T follicular helper cell (primary cell): ENCODE results near the gene TENM4.
"Not testable (repeated sequence)": the region's sequence is repeated elsewhere in the genome, so short reads cannot be mapped to it uniquely, and the experiment has no call there.

Experiments
- DNase-seq: peaks from one replicate; pipeline ENCODE4 v3.0.0-alpha.2; 2020; ENCODE audit warnings: low read depth

TENM4 gene

DNA sequence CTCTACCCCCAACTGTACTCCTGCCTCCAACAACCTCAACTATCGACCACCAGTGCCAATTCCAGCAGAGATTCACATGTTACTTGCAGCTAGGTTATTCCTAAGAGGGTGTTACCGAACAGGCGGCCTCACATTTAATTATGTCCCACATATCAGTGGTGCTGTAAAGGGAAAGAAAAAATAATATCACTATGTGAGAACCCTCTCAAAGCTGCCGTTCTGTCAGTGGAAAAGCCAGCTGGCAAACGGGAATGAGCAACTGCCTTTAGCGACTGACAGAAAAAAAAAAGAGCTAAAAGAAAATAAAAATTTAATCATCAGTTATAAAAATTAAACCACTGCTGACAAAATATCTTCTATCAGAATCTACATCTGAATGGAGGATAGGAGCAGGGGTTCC lies 595.3 kb downstream of the TENM4 start:
- no peak for DNase-seq

DNA sequence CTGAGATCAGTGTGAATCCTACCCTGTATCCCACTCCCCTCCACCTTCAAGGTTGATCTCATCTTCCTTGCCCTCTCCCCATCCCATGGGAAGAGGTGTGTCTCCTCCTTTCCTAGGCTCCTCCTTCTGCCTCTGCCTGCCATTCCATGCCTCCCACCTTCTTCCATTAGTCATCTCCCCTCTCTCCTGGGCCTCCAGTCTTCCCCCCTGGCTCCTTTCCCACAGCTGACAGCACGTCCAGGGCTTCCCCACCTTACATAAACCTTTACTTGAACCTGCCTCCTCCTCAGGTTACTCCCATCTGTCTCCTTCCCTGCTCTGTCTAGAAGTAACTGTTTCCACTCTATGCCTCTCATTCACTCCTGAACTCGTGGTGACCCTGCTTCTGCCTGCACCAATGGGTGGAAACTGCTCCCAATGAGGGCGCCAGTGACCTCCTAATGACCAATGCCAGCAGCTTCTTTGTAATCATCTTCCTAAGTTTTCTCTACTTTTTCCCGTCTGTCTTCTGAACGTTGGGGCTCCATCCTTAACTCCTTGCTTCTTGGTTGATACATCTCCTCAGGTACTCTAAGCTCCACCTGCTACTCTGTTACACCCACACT lies 599.3 kb downstream of the TENM4 start:
- no peak for DNase-seq

DNA sequence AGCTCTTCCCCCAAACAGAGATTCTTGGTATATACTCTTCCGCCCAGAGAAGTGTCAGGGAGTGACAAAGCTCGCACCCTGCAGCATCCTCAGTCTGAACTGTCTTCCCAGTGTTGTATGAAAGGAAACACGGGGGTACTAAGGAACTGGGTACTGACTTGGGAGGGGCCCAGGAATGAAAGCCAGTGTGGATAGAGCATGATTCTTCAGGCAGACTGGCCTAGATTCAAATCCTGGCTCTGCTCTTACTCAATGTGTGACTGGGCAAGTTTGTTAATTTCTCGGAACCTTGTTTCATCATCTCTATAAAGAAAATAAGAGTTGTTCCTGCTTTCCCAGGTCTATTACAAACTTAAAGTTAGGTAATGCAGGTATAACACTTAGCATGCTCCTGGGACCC lies 600.2 kb downstream of the TENM4 start:
- no peak for DNase-seq

DNA sequence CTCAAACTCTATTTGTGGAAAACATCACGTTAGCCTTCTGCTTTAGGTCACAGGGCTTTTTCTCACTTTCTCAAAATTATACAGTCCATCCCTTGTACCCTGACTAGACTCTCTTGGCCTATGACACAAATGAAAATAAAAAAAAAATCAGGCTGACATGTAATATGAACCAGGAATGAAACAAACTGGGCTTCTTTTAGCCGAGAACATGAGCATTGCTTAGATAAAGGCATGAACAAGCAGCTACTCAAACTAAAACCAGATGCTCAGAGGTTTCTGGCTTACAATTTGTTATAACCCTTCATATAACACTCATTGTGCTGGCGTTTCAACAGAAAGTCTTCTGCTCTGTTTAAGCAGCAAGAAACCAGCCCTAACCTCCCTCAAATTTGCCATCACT lies 600.6 kb downstream of the TENM4 start:
- DNase-seq = no peak

DNA sequence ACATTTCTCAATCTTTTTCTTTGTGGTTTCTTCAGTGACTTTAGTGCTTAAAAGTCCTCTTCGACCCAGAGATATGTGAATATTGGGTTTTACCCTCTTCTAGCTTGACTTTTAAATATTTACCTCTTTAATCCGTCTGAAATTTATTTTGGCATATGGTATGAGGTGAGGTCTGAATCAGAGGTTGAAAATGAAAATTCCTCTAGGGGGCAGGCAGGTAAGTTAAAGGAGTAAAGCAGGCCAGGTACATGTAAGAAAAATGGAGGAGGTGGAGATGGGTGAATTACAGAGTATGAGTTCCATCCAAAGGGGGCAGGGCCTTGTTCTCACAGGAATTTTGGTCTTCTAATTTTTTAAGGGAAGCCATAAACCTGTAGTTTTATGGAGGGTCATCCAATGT lies 602.4 kb downstream of the TENM4 start:
- DNase-seq = no peak

DNA sequence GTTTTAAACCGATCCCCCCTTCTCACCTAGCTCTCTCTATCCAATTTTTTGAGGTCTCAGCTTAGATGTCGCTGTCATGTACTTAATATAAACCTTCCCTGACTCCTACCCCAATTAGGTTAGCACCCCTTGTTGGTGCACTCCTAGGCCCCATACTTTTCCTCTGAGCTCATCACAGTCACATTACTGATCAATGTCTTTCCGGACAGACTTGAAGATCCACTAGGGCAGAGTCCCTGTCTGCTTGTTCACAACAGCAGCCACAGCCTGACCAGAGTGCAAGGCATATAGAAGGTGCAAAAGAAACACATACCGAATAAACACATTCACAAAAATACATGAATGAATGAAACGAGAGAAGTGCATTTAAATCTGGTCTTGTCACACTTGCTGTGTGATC lies 605.2 kb downstream of the TENM4 start:
- no peak for DNase-seq

DNA sequence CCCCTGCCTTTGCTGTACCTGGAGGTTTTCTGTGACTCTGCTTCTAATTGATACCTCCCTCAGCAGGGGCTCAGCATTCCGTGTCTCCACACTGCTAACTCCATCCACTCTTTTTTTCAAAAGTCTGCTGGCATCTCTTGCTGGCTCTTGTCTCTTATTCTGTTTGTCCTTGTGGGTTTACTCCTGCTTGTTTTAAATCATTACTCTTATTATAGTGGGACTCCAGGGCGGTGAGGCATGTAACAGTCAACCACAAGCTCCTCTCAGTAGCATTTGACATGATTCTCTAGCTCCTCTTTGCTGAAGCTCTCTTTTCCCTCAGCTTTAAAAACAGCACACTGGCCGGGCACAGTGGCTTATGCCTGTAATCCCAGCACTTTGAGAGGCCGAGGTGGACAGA lies 605.9 kb downstream of the TENM4 start:
- no peak for DNase-seq

DNA sequence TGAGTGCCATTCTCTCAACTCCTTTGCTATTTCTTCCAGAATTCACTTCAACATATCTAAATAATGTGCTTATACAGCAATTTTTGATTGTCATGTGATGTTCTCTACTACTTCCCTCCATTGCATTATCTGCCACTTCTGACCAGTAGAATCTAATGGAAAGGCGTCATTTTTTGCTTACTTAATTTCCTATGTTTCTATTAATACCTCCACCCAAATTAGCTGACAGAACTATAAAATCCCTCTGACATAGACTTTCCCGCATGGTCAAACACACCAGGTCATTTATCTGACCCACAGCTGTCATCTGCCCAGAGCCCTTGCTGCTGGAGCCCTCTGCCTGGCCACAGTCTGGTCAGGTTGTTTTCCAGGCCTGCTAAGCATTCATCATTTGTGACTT lies 607.6 kb downstream of the TENM4 start:
- no peak for DNase-seq

DNA sequence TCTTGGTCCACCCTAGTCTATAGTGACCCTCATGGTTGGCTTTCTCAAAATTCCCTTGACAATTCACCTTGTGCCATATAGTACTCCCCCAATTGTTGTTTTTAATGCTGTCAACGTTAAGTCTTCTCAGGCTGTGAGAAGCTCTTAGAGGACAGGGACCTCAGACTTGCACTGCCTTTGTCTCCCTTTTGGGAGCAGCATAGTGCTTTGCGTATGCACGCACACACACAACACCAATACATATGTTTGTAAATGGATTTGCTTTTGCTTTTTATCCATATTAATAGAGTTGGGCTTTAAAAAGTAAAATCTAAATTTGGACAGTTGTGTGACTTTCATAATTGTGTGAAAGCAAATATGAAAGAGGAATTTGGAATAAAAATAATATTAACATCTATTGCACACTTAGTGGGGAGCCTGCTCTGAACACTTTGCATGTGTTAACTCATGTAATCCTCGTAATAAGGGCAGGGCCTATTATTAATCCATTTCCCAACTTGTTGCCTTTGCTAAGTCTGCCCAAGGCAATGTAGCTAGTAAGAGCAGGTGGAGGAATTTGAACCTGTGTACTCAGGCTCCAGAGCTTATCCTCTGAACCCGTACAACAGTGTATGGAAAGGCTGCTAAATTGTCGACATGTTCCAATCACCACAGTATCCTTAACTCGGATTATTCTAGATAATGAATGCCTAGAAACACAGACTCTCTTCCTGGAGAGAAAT lies 608.4 kb downstream of the TENM4 start:
- no peak for DNase-seq

DNA sequence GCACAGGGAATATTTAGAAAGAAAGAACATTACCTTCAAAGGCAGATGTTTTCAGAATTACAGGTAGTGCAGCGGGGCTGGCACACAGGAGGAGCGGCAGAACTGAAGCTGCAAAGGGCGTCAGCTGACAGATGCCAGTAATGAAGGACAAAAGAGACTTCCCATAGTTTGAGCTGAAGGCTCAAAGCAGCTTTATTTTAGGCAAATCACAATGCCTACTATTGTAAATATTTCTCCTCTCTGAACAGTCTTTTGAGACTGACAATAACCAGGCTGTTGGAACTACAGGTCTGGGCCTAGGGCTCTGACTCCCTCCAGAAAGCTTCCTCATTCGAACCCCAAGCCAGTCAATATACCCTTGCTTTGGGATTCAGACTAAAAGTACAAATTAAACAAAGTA lies 609.3 kb downstream of the TENM4 start:
- DNase-seq = no peak

DNA sequence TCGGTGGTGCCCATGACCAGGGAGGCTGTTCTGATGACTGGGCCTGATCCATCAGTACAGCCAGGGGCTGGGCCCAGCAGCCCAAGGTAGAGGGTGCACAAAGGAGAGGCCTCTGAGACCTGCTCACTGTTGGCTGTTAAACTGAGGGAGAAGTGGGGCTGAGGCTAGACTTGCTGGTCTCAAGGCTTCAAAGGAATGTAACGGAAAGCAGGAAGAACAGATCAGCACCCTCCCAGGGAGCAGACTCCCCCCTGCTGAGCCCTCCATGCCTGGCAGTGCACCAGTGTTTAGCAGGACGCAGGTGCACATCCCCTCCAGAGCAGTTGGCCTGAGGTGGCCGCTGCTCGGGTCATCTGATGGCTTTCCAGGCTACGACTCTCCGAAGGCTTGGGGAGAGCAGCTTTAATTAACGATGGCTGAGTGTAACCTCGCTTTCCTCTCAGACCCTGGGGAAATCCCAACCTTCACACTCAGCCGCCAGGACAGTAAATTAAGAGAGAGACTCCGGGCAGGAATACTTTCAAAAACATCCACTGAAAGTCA lies 610.5 kb downstream of the TENM4 start:
- no peak for DNase-seq

DNA sequence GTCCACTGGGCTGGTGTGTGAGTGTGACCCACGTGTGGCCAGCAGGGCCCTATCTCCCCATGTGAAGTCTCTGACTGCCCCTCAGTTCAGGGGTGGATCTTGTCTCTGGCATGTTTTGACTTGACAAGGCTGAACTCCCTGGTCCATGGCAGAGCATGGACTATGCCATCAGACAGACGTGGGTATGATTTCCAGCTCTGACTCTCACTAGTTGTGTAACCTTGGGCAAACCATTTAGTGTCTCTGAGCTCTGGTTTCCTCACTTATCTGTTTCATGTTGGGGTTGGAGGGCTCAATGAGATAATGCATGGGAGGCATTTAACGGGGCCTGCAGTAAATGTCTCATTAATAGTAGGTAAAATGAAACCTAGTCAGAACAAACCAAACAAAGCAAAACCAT lies 611.7 kb downstream of the TENM4 start:
- no peak for DNase-seq

DNA sequence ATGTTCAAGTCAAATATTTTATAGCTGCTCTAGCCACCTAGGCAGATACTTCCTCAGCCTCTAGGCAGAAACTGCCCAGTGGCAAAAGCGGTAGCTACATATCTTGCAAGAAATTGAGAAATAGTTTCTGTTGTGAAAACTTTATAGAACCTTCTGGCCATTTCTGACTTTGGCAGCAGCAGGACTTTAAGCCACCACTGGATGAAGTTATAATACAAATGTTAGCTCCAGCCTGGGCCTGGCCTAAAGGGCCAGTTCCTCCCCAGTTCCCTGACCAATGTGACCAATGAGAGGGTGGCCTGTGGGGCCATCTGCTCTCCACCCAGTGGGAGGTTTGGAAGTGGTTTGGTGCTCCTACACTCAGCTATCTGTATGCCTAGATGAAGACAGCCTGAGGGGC lies 612.2 kb downstream of the TENM4 start:
- no peak for DNase-seq

DNA sequence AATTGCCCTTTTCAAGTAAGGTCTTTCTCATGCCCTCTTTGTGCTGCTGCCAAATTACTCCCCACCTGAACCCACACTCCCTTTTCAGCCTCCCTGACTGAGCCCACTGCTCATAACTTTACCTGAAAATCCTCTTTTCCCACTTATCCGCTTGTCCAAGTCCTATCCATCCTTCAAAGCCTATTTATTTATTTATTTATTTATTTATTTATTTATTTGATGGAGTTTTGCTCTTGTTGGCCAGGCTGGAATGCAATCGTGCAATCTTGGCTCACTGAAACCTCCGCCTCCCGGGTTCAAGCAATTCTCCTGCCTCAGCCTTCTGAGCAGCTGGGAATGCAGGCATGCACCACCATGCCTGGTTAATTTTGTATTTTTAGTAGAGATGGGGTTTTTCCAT lies 613.5 kb downstream of the TENM4 start:
- not testable (repeated sequence) for DNase-seq

DNA sequence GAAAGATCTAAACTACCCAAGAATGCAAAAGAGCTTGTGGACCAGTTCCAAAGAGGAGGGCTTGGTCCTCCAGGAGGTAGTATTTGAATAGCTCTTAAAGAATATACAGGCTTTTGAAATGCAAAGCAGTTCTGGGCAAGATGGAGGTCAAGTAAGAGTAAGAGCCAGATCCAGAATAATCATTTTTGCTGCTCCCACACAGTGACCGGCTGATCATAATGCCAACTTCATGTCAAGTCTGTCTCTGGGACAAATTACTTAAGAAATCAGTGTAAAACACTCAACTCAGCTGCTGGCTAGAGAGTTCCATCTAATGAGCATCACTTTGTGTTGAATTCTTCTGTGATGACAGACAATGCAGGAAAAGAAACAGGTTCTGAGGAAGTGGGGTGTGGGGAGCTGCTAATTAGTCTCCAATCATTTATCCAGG lies 615.2 kb downstream of the TENM4 start:
- DNase-seq = no peak

DNA sequence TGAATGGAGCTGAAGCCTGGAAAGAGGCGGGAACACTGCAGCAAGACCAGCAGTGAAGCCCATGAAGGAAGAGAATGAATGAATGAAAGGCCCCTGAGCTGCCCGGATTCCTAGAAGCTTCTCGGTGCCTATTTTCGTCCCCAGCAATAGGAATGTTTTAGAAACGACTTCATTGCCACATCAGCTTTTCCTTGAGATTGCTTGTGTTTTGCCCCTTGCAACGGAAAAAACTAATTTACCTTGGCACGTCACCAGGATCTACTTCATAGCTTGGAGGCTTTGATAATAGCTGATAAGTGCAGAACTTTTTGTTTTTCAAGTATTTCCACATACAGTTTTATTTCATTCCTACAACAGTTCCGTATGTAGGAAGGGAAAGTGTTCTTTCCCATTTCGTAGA lies 617.2 kb downstream of the TENM4 start:
- no peak for DNase-seq

DNA sequence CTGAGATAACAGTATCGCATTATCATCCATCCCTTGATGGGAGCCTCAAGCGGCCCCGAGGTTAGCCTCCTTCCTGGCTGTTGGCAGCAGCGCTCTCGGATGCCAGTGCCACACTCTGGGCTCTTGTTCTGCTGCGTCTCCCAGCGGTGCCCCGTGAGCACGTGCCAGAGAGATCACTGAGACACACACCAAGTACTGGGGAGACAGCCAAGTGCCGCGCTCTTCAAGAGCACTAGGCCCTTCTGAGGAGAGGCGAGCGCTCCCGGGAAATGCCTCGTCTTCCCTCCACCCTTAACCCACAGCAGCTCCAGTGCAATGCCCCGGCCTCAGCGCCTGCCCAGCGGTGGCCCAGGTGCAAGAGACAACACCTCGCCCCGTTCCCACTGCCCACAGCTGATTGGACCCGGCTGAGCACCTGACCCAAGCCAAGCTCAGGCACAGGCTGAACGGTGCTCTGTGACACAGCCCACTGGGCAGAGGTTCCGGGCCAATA lies 617.9 kb downstream of the TENM4 start:
- DNase-seq = no peak

DNA sequence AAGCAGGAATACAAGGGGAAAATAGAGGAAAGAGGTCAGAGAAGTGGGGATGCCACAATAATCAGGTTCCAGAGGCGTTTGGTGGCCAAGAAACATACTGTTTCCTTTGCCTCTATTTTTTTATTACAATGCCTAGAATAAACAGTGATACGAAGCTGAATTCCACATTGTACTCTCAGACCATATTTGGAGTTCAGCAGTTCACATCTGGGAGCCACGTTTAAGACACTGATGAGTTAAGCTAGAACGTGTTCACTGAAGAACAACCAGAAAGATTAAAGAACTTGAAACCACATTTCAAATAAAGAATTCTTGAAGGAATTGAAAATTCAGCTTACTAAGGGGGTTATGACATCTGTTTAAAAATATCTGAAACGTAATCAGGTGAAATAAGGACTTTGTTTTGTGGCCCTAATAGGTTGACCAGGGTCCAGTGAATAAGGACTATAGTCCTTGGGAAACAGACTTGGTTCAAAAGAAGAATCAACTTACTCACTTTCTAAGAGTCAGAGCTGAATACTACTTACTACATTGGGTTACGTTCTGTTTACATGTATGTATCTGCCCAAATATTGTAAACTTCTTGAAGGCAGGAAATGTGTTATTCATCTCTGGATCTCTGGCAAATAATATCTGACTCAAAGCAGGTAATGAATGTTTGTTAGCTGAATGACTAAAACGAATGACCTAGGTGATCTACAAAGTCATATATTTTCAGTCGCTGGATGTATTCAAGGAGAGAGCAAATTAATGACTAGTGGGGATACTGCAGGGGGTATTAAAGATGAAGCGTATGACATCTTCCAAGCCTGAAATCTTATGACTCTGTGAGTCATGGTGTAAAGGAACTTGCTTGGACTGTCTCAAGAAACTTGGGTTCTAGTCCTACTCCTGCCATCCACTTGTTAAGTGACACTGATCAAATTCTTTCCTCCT lies 619.2 kb downstream of the TENM4 start:
- DNase-seq = no peak

DNA sequence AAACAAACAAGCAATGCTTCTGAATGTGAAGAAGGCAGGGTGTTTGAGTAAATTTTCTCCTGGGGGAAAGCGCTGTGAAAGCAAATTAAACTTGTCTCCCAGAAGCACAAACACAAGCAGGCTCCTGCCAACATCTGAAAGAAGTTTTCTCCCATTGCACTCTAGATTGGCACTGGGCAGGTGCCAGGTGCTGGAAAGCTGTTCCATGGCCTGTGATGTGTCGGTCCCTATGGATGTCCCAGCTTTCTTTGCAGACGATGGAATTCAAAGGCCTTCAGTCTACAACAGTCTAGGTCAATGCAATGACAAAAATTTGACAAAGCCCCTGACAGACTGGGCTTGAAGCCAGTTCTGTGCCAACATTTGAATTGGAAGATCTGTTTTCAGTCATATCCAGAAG lies 620.1 kb downstream of the TENM4 start:
- no peak for DNase-seq

DNA sequence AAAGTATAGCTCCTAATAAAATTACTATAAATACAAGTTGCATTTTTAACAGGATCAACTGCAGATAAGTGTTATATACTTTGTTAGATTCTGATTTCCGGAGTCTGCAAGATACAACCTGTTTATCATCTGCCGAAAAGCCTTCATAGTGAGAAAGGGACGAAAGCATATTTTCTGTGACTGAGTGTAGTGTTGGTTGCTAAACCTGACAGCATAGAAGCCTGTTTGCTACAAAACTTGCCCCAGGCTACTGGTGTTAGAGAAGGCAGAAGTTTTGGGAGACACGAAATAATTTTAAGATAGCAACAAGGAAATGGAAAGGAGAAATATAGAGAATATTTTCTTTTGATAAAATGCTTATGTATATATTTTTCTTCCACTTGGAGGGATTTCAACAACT lies 622.6 kb downstream of the TENM4 start:
- no peak for DNase-seq

DNA sequence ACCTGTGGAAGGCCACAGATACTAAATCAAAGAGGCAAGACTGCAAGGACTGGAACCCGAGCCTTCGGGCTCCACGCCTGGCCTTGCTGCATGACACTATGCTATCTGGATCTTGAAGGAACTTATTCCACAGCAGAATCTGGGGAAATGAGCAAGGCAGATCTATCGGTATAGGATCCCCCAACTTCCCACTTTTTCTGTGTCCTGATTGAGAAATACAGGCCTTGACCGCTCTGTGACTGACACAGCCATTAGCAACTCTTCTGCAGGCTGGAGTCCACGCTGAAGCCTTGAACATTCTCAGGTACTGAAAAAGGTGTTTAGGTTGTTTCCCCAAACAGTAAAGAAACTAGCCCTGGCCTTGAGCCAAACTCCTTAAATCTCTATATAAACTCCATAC lies 625.0 kb downstream of the TENM4 start:
- DNase-seq = no peak

DNA sequence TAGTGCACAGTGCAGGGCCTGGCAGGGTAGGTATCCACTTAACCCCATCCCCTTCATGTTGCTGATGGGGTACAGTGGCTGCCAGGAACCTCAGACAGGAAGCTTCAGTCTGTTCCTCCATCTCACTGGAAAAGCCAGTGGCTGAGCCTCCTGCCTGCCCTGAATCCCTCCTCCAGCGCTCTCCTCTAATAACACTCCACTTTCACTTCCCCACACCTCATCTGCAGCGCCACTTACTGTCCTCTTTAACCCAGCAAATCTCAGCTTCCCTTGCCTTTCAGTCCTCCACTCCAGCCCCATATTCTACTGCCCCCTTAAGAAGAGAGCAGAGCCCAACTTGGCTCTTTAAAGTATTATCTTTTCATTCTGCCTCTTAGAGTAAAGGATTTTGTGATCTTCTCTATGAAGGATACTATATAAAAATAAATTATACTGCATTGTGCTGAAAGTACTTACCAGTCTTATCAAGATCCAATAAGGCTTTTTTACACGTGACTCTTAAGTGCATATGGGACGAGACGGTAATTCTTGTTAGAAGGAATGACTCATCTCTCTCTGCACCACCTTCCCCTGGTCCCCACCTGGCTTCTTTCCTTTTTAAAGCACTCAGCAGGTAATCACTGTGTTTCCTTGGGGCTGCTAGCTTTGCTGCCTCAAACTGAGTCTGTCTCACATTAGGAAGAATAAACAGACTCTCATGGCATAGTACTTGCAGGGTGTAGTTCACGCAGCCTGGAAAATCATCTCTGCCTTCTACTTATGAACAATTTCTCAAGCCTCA lies 628.1 kb downstream of the TENM4 start:
- no peak for DNase-seq
